BLaER1 (cell line): ENCODE measurements around the gene LRIG1.
"Not testable (repeated sequence)": the region's sequence is repeated elsewhere in the genome, so short reads cannot be mapped to it uniquely, and the experiment has no call there.

Source experiments
- H3K27ac ChIP-seq: shearing (Covaris generic); formaldehyde crosslinking; 2 replicates; pipeline ENCODE4 v1.8.1; 2022
- H3K27me3 ChIP-seq: shearing (Covaris generic); formaldehyde crosslinking; 2 replicates; pipeline ENCODE4 v1.8.1; 2022
- H3K36me3 ChIP-seq: shearing (Covaris generic); formaldehyde crosslinking; 2 replicates; pipeline ENCODE4 v1.8.1; 2022
- H3K4me1 ChIP-seq: shearing (Covaris generic); formaldehyde crosslinking; 2 replicates; pipeline ENCODE4 v1.8.1; 2022
- H3K4me2 ChIP-seq: shearing (Covaris generic); formaldehyde crosslinking; 2 replicates; pipeline ENCODE4 v1.8.1; 2022
- H3K4me3 ChIP-seq: shearing (Covaris generic); formaldehyde crosslinking; 2 replicates; pipeline ENCODE4 v1.8.1; 2022
- H3K9ac ChIP-seq: shearing (Covaris generic); formaldehyde crosslinking; 2 replicates; pipeline ENCODE4 v1.8.1; 2022
- H3K9me3 ChIP-seq: shearing (Covaris generic); formaldehyde crosslinking; 2 replicates; pipeline ENCODE4 v1.8.1; 2022
- H4K20me1 ChIP-seq: shearing (Covaris generic); formaldehyde crosslinking; 2 replicates; pipeline ENCODE4 v1.8.1; 2022
- Cebpa-rat ChIP-seq: shearing (Covaris generic); IDR thresholded peaks from 2 replicates; pipeline ENCODE4 v1.8.1; 2022

LRIG1 gene

DNA sequence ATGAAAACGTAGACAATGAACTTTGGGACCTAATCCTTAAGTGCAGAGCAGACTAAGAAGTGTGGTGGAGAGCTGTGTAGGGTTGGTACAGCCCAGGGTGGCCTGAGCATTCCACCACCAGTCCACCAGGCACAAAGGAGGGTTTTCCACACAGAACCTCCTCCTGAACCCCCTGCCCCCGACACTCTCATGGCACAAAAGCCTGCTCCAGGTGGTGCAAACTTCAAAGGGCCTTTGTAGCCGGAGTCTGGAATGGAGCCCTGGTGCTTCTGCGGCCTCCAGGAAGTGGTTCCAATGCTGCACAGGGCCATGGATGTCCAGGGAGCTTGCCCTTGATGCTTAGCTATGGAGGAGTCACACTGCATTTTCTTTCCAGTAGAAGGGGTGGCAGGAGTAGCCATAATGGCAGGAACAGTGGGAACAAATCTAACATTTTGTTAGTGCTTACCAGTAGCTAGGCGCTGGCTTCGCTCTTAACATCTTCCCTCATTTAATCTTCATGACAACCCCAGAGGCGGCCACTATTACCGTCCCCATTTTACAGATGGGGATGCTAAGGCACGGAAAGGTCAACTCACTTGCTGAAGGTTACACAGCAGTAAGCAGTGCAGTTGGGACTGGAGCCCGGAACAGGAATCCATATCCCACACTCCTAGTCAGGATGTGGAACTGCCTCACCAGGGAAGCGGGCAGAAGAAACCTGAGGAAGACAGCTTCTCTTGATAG lies 68.6 kb downstream of the LRIG1 start:
- H3K4me2 ChIP-seq = peak overlapping the region; percentile 94
- no peak for TF ChIP-seq Cebpa-rat
- no peaks in the 10 kb centered on the region for H3K27me3 ChIP-seq
- peaks cover 63% of the 10 kb centered on the region for H3K36me3 ChIP-seq
- peak overlapping the region; percentile 56; the same call in 1 of the 2 replicates for H3K9ac ChIP-seq
- peaks cover 96% of the 10 kb centered on the region for H3K4me1 ChIP-seq
- H3K27ac ChIP-seq = peak overlapping the region; percentile 77
- H3K4me3 ChIP-seq = peak overlapping the region; percentile 40; the same call in 1 of the 2 replicates
- peaks cover 100% of the 10 kb centered on the region for H4K20me1 ChIP-seq
- peaks cover 4% of the 10 kb centered on the region; the same call in 1 of the 2 replicates for H3K9me3 ChIP-seq

DNA sequence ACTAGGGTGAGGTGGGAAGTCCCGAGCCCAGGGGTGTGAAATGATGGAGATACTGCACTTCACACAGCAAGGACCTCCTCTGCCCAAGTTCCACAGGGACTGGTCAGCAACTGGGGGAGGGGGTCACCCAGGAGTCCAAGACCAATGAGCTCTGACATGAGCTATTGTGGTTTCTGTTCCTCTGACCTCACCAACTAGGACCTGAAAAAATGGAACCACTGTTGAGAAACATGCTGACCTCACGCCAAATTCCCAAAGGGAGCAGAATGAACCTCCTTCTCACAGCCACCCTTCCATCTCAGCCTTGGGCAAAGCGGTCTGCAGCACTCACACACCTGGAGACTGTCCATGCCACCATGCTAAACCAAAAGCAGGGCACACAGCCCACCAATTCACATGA lies 69.3 kb downstream of the LRIG1 start:
- Histone ChIP-seq H3K27ac (0 out of 2 replicates have a peak overlapping the region, but pooled peaks have one; percentile 35), H3K4me3 (no peak overlapping the region), H4K20me1 (peaks cover 100% of the 10 kb centered on the region), H3K27me3 (no peaks in the 10 kb centered on the region), H3K4me1 (peaks cover 89% of the 10 kb centered on the region), H3K9me3 (peaks cover 8% of the 10 kb centered on the region; the same call in 1 of the 2 replicates), H3K36me3 (peaks cover 66% of the 10 kb centered on the region), H3K4me2 (peak overlapping the region; percentile 94), H3K9ac (no peak overlapping the region)
- TF ChIP-seq Cebpa-rat = no peak

- Histone ChIP-seq H3K4me2 (peak overlapping the region; percentile 94), H3K27ac (peak overlapping the region; percentile 35; the same call in 1 of the 2 replicates), H3K4me3 (no peak overlapping the region), H3K36me3 (peaks cover 69% of the 10 kb centered on the region), H3K27me3 (no peaks in the 10 kb centered on the region), H3K4me1 (peaks cover 83% of the 10 kb centered on the region), H3K9ac (no peak overlapping the region), H3K9me3 (peaks cover 8% of the 10 kb centered on the region; the same call in 1 of the 2 replicates), H4K20me1 (peaks cover 100% of the 10 kb centered on the region)
- no peak for TF ChIP-seq Cebpa-rat
Observed at GRCh38 chr3:66430876-66431275, 69.9 kb downstream of the LRIG1 start.

- Histone ChIP-seq H3K4me1 (peaks cover 62% of the 10 kb centered on the region), H3K36me3 (peaks cover 81% of the 10 kb centered on the region), H3K4me3 (no peak overlapping the region), H3K4me2 (peak overlapping the region; percentile 94), H4K20me1 (peaks cover 84% of the 10 kb centered on the region), H3K27ac (peak overlapping the region; percentile 45; the same call in 1 of the 2 replicates), H3K9me3 (peaks cover 28% of the 10 kb centered on the region), H3K27me3 (no peaks in the 10 kb centered on the region), H3K9ac (0 out of 2 replicates have a peak overlapping the region, but pooled peaks have one; percentile 25)
- no peak for TF ChIP-seq Cebpa-rat
Observed at GRCh38 chr3:66428733-66429132, 72.1 kb downstream of the LRIG1 start.

- no peak overlapping the region for H3K4me3 ChIP-seq
- H3K36me3 ChIP-seq = peaks cover 88% of the 10 kb centered on the region
- H3K27me3 ChIP-seq = no peaks in the 10 kb centered on the region
- H4K20me1 ChIP-seq = peaks cover 76% of the 10 kb centered on the region
- peaks cover 35% of the 10 kb centered on the region for H3K9me3 ChIP-seq
- H3K4me2 ChIP-seq = peak overlapping the region; percentile 94; the same call in 1 of the 2 replicates
- H3K27ac ChIP-seq = no peak overlapping the region
- no peak for TF ChIP-seq Cebpa-rat
- H3K9ac ChIP-seq = no peak overlapping the region
- peaks cover 54% of the 10 kb centered on the region for H3K4me1 ChIP-seq
Observed at GRCh38 chr3:66427951-66428474, 72.8 kb downstream of the LRIG1 start.

DNA sequence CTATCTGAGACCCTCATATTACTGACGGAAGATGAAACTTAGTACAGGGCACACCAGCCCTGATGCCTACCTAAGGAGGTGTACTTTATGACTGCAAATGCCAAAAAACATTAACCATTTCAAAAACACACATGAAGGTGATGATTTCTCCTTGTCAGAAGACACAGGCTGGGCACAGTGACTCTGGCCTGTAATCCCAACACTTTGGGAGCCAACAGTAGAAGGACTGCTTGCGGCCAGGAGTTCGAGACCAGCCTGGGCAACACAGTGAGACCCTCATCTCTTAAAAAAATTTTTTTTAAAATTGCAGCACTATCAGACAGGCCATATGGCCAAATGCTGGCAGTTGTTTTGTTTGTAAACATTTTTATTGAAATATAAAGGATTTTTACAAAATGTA lies 73.5 kb downstream of the LRIG1 start:
- TF ChIP-seq Cebpa-rat = no peak
- Histone ChIP-seq H4K20me1 (peaks cover 70% of the 10 kb centered on the region), H3K9me3 (peaks cover 42% of the 10 kb centered on the region), H3K36me3 (peaks cover 88% of the 10 kb centered on the region), H3K9ac (no peak overlapping the region), H3K27ac (no peak overlapping the region), H3K4me1 (peaks cover 48% of the 10 kb centered on the region), H3K27me3 (no peaks in the 10 kb centered on the region), H3K4me3 (no peak overlapping the region), H3K4me2 (no peak overlapping the region)

- peaks cover 54% of the 10 kb centered on the region for H3K9me3 ChIP-seq
- no peak overlapping the region for H3K27ac ChIP-seq
- H3K27me3 ChIP-seq = no peaks in the 10 kb centered on the region; the same call in 1 of the 2 replicates
- no peak overlapping the region for H3K4me3 ChIP-seq
- peaks cover 64% of the 10 kb centered on the region for H4K20me1 ChIP-seq
- peaks cover 36% of the 10 kb centered on the region for H3K4me1 ChIP-seq
- H3K4me2 ChIP-seq = no peak overlapping the region
- peaks cover 88% of the 10 kb centered on the region for H3K36me3 ChIP-seq
- no peak for TF ChIP-seq Cebpa-rat
- no peak overlapping the region for H3K9ac ChIP-seq
Observed at GRCh38 chr3:66426135-66426534, 74.7 kb downstream of the LRIG1 start.

- Histone ChIP-seq H3K27ac (no peak overlapping the region), H3K4me2 (no peak overlapping the region), H3K9ac (no peak overlapping the region), H3K27me3 (no peaks in the 10 kb centered on the region; the same call in 1 of the 2 replicates), H3K4me3 (no peak overlapping the region), H4K20me1 (peaks cover 61% of the 10 kb centered on the region), H3K36me3 (peaks cover 88% of the 10 kb centered on the region), H3K9me3 (peaks cover 59% of the 10 kb centered on the region), H3K4me1 (peaks cover 31% of the 10 kb centered on the region)
- TF ChIP-seq Cebpa-rat = no peak
Observed at GRCh38 chr3:66425576-66426114, 75.2 kb downstream of the LRIG1 start.

DNA sequence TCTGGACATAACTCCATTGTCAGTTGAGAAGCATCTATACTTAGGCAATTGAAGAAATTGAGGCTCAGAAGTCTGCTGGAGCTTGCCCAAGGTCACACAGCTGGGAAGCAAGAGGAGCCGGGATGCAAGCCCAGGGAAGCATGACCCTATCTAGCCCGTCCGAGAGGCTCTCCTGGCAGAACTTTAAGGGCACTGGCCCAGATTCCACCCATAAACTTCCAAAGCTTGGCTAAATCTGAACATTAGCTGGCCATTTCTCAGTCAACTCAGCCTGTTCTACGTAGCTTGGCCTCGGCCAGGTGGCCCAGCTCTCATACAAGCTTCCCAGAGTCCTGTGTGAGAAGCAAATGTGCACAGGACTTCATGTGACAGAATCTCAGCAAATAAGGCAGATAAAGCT lies 75.8 kb downstream of the LRIG1 start:
- Histone ChIP-seq H3K27ac (no peak overlapping the region), H3K4me3 (no peak overlapping the region), H4K20me1 (peaks cover 61% of the 10 kb centered on the region), H3K4me1 (peaks cover 29% of the 10 kb centered on the region), H3K4me2 (no peak overlapping the region), H3K9ac (no peak overlapping the region), H3K9me3 (peaks cover 65% of the 10 kb centered on the region), H3K36me3 (peaks cover 88% of the 10 kb centered on the region), H3K27me3 (no peaks in the 10 kb centered on the region; the same call in 1 of the 2 replicates)
- no peak for TF ChIP-seq Cebpa-rat

DNA sequence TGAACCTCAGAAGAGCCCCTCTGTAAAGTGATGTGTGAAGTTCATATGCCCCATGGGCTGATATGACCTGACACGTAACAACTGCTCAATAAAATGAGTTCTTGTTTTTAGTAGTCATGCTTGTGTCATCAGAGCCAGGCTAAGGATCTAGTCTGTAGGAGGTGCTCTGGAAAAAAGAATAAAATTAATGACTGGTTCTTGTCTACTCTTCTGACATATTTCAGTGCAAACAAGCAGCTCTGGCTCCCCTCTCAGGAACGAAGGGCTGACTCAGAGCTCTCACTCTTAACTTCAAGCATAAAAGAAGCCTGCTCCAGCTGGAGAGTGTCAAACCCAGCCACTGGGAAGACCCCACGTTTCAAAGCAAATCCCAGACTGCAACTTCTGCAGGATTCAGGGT lies 77.0 kb downstream of the LRIG1 start:
- Histone ChIP-seq H3K9me3 (peaks cover 76% of the 10 kb centered on the region), H3K36me3 (peaks cover 95% of the 10 kb centered on the region), H3K27me3 (no peaks in the 10 kb centered on the region; the same call in 1 of the 2 replicates), H4K20me1 (peaks cover 61% of the 10 kb centered on the region), H3K4me3 (no peak overlapping the region), H3K4me2 (no peak overlapping the region), H3K9ac (no peak overlapping the region), H3K27ac (no peak overlapping the region), H3K4me1 (peaks cover 28% of the 10 kb centered on the region)
- no peak for TF ChIP-seq Cebpa-rat

DNA sequence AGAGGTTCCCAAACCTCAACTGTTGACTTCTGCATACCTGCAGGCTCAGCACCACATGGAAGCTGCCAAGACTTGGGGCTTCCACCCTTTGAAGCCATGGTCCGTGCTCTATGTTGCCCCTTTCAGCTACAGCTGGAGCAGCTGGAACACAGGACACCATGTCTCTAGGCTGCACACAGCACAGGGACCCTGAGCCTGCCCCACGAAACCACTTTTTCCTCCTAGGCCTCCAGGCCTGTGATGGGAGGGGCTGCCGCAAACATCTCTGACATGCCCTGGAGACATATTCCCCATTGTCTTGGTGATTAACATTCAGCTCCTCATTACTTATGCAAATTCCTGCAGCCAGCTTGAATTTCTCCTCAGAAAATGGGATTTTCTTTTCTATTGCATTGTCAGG lies 78.9 kb downstream of the LRIG1 start:
- H3K27me3 ChIP-seq, H3K27ac ChIP-seq, H3K4me2 ChIP-seq, H3K9ac ChIP-seq: not testable (repeated sequence)
- H3K36me3 ChIP-seq = peaks cover 98% of the 10 kb centered on the region
- peak overlapping the region; percentile 39 for H3K4me3 ChIP-seq
- peaks cover 61% of the 10 kb centered on the region for H4K20me1 ChIP-seq
- H3K9me3 ChIP-seq = peaks cover 69% of the 10 kb centered on the region
- H3K4me1 ChIP-seq = peaks cover 35% of the 10 kb centered on the region

- peaks cover 42% of the 10 kb centered on the region for H3K4me1 ChIP-seq
- H3K9me3 ChIP-seq = peaks cover 69% of the 10 kb centered on the region
- not testable (repeated sequence) for H3K9ac ChIP-seq, H3K27me3 ChIP-seq, H3K27ac ChIP-seq, H3K4me2 ChIP-seq
- H3K4me3 ChIP-seq = peak overlapping the region; percentile 39
- peaks cover 61% of the 10 kb centered on the region for H4K20me1 ChIP-seq
- H3K36me3 ChIP-seq = peaks cover 98% of the 10 kb centered on the region
Observed at GRCh38 chr3:66421144-66421543, 79.7 kb downstream of the LRIG1 start.
